Measurements from ENCODE around the gene PARVB.

GRCh38 chr22:44136786-44137185 lies 112.7 kb downstream of the PARVB start:
- no peak for TF ChIP-seq EP300 (IDR thresholded peaks at IDR 0.05)
- no peak for TF ChIP-seq POLR2A (IDR thresholded peaks at IDR 0.05)
- no peak for TF ChIP-seq CTCF (IDR thresholded peaks at IDR 0.05)
